ENCODE data around the gene SOX12. TPM values are rescaled to one million over a fixed set of nuclear protein-coding genes. Genes with fewer than 3 reads are reported as not detected.

SOX12 gene
- total RNA-seq: 1 to 10 TPM; 6.6 to 9.5 TPM
- long read RNA-seq, donor 1, full-length matches to known transcripts: 1 of 1 reads
- long read RNA-seq, donor 1, partial matches to known transcripts: 0 of 1 reads
- long read RNA-seq, donor 1, other reads (novel, unspliced or antisense): 0 of 1 reads
- long read RNA-seq, donor 2, full-length matches to known transcripts: 1 of 1 reads
- long read RNA-seq, donor 2, partial matches to known transcripts: 0 of 1 reads
- long read RNA-seq, donor 2, other reads (novel, unspliced or antisense): 0 of 1 reads

DNA sequence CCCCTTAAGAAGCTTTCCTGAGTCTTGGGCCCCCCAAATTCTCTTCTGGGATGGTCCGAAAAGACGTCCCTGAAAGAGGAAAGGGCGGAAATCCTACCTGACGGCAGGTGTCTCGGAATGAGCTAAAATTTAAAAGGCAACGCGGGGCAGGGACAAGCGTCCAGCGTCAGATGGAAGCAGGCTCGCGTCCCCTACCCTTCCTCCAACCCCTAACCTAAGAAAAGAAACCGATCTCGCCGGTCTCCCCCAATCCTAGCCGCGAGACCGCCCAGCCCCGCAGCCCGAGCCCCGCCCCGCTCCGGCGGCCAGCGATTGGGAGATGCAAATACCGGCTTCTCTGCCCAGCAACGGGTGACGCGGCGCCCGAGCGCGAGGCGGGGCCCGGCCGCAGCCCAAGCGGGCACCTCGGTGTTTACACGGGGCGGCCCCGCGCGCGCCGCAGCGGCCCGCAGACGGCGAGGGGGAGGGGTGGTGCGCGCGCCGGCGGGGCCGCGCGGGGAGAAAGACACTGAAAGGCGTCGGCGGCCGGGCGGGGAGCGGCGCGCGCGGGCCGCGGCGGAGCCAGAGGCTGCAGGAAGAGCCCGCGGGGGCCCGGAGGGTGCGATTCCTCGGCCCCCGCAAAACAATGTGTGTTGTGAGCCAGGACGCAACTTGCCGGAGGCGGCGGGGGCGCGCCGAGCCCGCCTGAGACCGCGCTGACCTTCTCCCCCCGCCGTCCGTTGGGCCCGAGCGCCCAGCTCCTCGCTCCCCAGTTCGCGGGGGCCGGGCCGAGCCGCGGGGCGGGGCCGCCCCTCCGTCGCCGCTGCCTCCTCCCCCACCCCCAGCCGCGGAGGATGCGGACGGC is at the start of gene SOX12:
TSS of gene SOX12 (plus strand) at position 508 of the 844 bp plus-strand sequence. CDS start 373 bp downstream, outside the sequence.
- peak; percentile 99 for DNase-seq (ENCODE audit: low spot score)
- intact Hi-C loops (cut with DNase I): no loop called here

DNA sequence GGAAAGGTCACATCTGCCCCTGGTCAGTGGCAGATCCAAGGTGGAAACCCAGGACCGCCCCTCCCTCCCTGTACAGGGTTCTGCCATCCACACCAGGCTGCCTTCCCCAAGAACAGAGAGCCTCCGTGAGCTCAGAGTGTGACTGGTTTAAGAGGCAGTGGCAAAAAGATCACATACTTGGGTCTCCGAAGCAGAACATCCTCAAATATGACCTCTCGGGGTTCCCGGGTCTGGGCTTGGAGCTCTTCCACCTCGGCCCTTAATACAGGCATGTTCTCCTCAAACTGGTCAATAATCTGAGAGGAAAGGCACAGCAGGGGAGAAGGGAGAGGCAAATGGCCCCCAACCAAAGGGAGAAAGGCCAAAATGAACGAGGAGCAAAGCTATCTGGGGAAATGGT is 49.6 kb upstream of the SOX12 start:
- no peak for DNase-seq (ENCODE audit: low spot score)
- intact Hi-C loops (cut with DNase I): no loop called here

DNA sequence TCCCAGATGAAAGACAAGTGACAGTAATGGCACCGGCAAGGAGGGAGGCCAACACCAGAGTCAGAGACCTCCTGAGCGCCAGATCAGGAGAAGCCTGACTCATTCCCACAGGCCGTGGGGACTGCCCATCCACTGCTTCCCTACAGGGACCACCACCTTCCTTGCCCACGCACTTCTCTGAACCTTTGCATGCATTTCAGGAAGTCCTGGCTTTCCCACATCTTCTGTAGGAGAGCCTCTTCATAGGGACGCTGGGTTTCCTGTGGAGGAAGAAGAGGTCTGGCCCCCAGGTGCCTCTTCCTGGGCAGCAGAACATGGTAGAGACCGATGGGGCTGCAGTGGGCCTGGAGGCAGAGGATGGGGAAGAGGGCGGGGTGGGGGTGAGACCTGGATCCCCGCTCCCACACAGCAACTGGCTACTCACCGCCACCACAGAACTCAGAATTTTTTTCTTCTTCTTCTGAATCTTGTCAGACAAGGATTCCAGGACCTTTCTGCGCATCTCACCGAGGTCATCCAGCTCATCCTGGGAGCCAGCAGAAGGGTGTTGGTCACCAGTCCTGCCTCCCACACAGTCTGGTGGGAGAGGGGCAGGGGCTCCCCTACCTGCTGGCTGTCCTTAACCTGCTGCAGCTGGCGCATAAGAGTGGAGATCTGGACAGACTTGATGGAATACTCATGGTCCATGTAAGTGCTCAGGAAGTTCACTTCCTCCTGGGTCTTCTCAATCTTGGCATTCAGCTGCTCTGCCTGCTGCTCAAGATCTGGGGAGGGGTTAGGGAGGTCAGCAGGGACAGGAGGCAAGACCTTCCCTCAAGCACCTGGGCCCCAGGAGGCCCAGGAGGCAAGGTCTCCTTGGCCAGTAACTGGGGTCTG is 48.5 kb upstream of the SOX12 start:
- intact Hi-C loops (cut with DNase I): no loop called here
- DNase-seq (ENCODE audit: low spot score): no peak

DNA sequence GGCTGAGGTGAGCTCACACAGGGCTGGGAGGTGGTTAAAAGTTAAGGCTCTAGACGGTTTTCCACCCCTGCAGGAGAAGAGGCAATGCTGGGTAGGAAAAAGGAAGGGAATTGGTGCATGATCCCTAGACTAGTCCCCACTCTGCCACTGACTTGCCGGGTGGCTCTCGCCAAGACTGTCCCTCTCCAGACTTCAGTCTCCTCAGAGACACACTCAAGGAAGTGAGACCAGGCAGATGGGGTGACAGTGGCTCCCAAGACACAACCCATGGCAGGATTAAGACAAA is 47.9 kb upstream of the SOX12 start:
- intact Hi-C loops (cut with DNase I): no loop called here
- no peak for DNase-seq (ENCODE audit: low spot score)

DNA sequence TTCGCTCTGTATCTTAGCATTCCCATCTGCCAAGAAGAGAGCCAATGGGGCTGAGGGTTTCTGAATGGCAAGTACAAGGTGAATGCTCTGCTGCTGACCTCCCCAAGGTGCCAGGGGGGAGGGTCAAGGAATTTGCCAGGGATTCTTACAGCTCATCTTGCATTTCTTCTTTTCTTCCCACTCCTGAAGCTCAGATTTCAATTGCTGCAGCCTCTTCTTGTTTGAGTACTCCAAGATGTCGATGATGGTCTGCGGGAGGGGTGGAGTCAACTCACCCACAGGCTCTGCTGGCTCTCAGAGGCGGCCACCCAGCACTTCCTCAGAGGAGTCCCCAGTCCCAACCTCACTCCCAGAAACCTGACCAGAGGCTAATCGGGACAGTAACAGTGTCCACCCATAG is 47.2 kb upstream of the SOX12 start:
- intact Hi-C loops (cut with DNase I): no loop called here
- DNase-seq (ENCODE audit: low spot score): no peak

DNA sequence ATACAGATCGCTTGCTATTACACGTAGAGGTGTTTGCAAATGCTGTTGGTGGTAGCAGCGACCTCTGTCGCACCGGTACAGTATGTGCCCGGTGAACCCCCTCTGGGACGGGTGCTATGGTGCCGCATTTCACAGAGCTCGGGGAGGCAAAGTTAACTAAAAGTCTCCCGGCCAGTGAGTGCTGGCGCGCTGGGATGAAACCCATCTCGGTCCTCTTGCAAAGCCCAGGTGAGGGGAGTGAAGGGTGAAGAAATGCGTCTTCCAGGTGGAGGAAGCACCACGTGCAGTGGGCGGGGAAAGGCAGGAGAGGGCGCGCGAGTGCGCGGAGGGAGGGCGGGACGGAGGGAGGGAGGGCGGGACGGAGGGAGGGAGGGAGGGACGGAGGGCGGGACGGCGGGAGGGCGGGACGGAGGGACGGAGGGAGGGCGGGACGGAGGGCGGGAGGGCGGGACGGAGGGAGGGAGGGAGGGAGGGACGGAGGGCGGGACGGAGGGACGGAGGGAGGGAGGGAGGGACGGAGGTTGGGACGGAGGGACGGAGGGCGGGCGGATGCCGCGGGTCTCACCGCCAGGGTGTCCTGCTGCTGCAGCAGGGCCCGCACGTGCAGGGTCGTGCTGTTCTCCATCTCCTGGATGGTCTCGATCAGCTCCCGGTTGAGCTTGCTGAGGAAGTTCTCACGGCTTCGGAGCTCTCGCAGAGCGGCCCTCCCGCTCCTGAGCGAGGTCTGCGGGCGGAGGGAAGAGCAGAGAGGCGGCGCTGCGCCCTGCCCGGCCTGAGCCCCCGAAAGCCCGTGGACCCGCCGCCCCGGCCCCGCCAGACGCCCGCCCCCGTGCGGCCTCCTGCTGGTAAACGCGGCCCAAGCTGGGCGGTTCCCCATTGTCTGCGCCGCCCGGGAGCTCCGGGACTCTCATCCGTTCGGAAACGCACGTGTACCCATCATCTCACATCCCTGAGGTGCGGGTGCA is 46.5 kb upstream of the SOX12 start:
- intact Hi-C loops (cut with DNase I): no loop called here
- no peak for DNase-seq (ENCODE audit: low spot score)

DNA sequence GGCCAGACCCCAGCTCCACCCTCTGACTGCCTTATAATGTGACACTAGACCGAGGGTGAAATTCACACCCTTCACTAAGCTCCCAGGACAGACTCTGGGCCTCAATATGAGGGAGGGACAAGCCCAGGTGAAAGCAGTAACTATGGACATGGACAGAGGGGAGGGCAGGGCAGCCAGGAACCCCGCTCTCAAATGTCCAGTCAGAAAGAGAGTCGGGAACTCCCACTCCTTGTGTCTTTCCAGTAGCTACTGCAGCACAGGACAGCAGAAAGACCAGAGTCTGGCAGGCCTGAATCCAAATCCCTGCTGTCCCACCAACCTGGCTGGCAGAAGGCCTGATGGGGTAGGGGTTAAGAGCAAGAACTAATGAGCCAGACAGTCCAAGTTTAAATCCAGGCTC is 41.2 kb upstream of the SOX12 start:
- no peak for DNase-seq (ENCODE audit: low spot score)
- intact Hi-C loops (cut with DNase I): no loop called here

DNA sequence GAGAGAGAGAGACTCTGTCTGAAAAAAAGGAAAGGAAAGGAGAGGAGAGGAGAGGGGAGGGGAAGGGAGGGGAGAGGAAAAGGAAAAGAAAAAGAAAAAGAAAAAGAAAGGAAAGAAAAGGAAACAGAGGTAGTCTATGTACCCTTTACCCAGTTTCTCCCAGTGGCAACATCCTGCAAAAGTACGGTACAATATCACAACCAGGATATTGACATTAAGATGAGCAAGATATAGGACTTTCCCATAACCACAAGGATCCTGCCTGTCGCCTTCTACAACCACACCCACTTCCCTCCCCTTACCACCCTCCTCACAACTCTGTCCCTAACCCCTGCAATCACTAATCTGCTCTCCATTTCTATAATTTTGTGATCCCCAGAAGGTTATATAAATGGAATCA is 38.8 kb upstream of the SOX12 start:
- no peak for DNase-seq (ENCODE audit: low spot score)
- intact Hi-C loops (cut with DNase I): loop anchor here in 1 of 2 donors (2.0 kb wide), 1 partner anchor 58 kb away; no protein-coding TSS in a partner anchor

DNA sequence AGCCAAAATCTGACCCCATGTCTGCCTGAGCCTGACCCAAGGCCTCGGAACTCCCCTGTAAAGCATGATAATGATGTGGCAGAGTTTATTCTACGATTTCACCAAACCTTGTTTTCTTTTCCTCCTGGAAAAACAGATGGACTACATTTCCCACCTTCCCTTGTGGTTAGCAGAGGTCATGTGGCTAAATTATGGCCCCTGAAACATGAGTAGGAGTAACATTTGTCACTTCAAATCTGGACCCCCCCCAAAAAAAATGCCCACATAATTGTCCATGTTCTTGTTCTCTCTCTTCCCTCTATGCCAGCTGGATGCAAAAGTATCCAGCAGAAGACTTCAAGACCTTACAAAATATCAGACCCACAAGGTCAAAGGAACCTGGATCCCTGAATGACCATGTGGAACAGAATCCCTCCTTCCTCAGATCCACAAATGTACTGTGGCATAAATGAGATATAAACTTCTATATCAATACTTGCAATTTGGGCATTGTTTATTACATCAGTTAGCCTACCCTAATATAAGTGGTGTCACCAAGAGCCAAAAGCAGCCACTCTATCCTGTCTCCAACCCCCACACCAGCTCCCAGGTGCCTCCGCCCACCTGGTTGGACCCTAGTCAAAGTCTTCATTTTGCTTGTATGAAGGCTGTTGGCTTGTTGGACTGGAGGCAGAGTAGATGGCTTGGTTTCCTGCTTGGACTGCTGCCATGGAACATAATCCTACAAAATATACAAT is 36.2 kb upstream of the SOX12 start:
- DNase-seq (ENCODE audit: low spot score): no peak
- intact Hi-C loops (cut with DNase I): no loop called here

DNA sequence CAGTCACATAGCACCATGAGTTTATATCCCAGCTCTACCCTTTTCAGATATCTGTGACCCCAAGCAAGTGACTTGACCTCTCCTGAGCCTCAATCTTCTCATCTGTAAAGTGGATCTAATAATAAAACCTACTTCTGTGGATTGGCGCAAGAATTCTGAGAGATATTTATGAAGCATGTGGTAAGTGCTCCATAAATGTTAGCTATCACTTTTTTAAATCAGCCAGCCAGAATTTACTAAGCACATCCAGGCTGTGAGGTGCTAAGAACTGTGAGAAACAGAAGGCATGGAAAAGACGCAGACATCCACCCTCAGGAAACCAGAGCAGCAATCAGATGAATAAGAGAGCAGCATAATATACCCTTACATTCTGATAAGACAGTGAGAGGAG is 35.7 kb upstream of the SOX12 start:
- DNase-seq (ENCODE audit: low spot score): no peak
- intact Hi-C loops (cut with DNase I): no loop called here

DNA sequence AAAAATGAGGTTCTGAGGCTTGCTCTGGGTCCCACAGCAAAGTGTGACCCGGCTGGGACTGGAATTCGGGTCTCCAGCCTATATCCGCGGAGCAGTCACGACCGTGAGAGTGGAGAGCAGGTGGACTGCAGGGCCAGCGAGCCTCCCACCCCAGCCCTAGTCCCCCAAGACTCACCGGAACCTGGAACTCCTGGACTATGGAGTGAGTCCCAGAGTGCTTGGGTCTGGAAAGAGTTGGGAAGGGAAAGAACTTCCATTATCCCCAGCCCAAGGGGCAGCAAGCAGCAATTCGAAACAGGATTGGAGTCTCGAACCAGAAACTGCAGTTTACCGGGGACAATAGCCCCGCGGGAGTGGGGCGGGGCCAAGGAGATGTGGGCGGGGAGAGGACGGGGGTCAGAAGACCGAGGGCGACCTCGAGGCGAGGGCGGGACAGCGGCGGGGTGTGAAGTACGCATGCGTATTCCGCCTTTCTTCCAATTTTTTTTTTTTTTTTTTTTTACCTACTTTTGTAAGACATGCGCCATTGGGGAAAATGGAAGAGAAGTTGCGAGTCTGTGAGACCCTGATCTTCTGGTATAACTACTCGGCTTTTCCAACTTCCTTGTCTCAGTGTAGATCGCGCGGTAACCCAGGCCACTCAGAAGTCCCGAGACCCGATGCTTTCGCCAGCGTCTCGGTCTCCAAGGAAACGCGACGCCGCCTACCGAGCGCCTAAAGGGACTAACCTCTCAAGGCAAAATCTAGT is 35.1 kb upstream of the SOX12 start, which contains the start of gene C20orf96:
TSS of gene C20orf96 (minus strand) at position 667 of the 748 bp plus-strand sequence. CDS start at position 527, 140 bp downstream.
- intact Hi-C loops (cut with DNase I): no loop called here
- peak; percentile 97 for DNase-seq (ENCODE audit: low spot score)

DNA sequence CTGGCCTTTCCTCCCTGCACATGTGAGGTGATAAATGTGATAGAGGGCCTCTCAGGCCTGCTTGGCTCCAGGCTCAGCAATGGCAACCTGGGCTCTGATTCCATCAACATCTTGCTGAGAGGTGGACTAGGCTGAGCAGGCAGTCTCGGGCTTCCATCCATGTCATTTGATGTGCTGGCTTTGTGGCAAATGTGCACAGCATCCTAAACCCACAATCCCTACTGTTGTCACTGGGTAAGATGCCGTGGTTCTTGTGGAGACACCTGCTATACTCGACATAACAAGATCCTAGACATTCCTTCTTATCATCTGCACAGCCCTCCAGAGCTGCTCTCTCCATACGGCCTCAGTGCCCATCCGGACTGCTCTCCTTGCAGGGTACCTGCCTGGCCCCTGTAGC is 30.8 kb upstream of the SOX12 start:
- DNase-seq (ENCODE audit: low spot score): no peak
- intact Hi-C loops (cut with DNase I): no loop called here

DNA sequence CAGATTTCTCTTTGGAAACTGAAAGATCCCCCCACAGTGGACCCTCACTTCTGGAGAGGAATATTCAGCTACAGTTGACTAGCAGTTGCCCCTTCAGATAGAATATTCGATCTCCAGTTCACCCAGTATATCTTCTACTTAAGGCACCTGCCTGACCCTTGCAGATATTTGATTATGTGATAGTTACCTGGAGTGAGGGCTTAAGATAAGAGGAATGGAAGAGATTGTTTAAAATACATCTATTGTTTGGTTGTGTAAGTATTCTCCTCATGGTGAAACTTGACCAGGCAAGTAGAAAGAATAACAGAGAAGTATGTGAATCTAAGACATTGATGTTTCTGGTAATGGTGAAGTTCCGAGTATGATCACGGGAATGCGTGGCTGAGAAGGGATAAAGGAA is 29.5 kb upstream of the SOX12 start:
- intact Hi-C loops (cut with DNase I): no loop called here

DNA sequence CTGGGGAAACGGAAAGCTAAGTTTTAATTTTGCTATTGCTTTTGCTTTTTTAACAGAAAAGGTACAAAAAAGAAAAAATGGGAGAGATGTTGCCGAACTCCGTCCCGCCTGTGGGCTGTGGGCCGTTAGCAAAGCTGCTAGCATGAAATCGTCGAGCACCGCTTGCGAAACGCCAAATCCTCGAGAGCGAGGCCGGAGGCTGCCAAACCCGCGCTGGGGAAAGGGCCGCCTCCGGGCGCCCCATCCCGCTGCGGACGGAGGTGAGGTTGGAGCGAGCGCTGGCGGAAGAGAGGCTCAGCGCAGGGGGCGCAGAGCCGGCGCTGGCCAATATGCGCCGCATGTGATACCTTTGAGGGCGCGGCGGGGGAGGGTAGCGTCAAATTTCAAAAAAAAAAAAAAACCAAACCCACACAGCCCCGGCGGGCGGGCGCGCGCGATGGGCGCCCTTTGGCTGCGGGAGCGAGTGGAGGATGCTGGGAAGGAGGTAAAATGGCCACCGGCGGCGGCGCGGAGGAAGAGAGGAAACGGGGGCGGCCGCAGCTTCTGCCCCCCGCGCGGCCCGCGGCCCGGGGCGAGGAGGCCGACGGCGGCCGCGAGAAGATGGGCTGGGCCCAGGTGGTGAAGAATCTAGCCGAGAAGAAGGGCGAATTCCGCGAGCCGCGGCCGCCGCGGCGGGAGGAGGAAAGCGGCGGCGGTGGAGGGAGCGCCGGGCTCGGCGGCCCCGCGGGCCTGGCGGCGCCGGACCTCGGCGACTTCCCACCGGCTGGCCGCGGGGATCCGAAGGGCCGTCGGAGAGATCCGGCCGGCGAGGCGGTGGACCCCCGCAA is 28.0 kb upstream of the SOX12 start, which contains the start of gene ZCCHC3:
TSS of gene ZCCHC3 (plus strand) at position 473 of the 827 bp plus-strand sequence. CDS start at position 490, 17 bp downstream.
- intact Hi-C loops (cut with DNase I): no loop called here
- peak; percentile 97 for DNase-seq (ENCODE audit: low spot score)

More for the DNA sequence above, 29.5 kb upstream of the SOX12 start:
- no peak for DNase-seq (ENCODE audit: low spot score)

DNA sequence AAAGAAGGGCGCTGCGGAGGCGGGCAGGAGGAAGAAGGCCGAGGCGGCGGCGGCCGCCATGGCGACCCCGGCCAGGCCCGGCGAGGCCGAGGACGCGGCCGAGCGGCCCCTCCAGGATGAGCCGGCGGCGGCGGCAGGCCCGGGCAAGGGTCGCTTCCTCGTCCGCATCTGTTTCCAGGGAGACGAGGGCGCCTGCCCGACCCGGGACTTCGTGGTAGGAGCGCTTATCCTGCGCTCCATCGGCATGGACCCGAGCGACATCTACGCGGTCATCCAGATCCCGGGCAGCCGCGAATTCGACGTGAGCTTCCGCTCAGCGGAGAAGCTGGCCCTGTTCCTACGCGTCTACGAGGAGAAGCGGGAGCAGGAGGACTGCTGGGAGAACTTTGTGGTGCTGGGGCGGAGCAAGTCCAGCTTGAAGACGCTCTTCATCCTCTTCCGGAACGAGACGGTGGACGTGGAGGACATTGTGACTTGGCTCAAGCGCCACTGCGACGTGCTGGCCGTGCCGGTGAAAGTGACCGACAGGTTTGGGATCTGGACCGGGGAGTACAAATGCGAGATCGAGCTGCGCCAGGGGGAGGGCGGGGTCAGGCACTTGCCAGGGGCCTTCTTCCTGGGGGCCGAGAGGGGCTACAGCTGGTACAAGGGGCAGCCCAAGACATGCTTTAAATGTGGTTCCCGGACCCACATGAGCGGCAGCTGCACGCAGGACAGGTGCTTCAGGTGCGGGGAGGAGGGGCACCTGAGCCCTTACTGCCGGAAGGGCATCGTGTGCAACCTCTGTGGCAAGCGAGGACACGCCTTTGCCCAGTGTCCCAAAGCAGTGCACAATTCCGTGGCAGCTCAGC is 27.2 kb upstream of the SOX12 start:
- peak; percentile 92 for DNase-seq (ENCODE audit: low spot score)
- intact Hi-C loops (cut with DNase I): no loop called here
